ENCODE data around the gene OR9A2.

Gene OR9A2

DNA sequence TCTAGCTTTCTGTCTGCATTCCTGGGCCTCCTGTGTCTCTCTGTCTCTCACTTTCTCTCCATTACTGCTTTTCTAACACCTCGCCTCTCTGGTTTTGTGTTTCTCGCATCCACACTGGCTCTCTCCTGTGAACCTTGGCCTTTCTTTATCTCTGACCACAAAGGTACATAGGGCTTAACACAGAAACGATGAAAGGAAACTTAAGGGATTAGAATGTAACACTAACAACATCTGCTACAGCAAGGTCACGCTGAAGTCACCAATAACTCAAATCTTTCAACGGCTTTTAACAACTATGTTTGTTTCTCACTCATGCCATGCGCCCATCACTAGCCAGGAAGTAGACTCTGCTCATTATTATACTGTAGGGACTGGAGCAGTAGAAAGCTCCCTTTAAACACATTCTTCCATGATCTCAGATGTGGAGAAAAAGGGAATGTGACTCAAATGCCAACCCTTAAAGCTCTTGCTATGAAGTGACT lies 15.9 kb upstream of the OR9A2 start:
- H3K4me1 Mint-ChIP-seq = no peaks in the 10 kb centered on the region
- CTCF ChIA-PET = no interaction called here
- H3K27me3 Mint-ChIP-seq = peaks cover 9% of the 10 kb centered on the region

GRCh38 chr7:143042159-143042789 lies 15.3 kb upstream of the OR9A2 start:
- CTCF ChIA-PET = interaction anchor here (1.2 kb wide), 1 partner anchor 173 kb away, joined by 4 read pairs; no protein-coding TSS in a partner anchor
- no peaks in the 10 kb centered on the region for H3K9me3 Mint-ChIP-seq
- H3K27ac Mint-ChIP-seq = no peak overlapping the region
- peaks cover 8% of the 10 kb centered on the region for H3K27me3 Mint-ChIP-seq
- no peaks in the 10 kb centered on the region for H3K36me3 Mint-ChIP-seq
- H3K4me3 Mint-ChIP-seq = no peak overlapping the region
- no peak for DNase-seq
- no peaks in the 10 kb centered on the region for H3K4me1 Mint-ChIP-seq

More for the DNA sequence above, 15.9 kb upstream of the OR9A2 start:
- Mint-ChIP-seq H3K4me3 (no peak overlapping the region), H3K9me3 (no peaks in the 10 kb centered on the region), H3K27ac (no peak overlapping the region), H3K36me3 (no peaks in the 10 kb centered on the region)
- no peak for DNase-seq

DNA sequence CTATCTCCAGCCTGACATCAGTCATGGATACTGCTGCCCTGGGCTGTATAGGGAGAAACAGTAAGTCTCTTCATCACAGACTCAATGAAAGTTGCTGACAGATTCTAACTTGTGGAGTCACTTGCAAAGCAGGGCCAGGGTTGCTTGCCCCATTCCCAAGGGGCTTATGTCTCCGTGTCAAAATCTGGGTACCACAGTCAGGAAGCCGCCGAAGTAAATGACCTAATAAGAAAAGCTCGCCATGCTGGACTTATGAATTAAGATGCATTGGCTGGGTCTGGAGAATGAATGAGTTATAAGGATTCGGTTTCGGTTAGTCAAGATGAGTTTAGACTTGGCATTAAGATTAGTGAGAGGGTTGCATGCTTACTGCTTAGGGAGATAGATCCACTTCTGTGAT lies 14.4 kb upstream of the OR9A2 start:
- CTCF ChIA-PET = interaction anchor here (1.2 kb wide), 1 partner anchor 174 kb away, joined by 4 read pairs; no protein-coding TSS in a partner anchor
- Mint-ChIP-seq H3K9me3 (no peaks in the 10 kb centered on the region), H3K27ac (no peak overlapping the region), H3K36me3 (no peaks in the 10 kb centered on the region), H3K27me3 (peaks cover 8% of the 10 kb centered on the region), H3K4me1 (no peaks in the 10 kb centered on the region), H3K4me3 (no peak overlapping the region)
- DNase-seq = no peak

GRCh38 chr7:143040209-143040715 lies 13.3 kb upstream of the OR9A2 start:
- Mint-ChIP-seq H3K4me3 (no peak overlapping the region), H3K9me3 (no peaks in the 10 kb centered on the region), H3K27me3 (peaks cover 4% of the 10 kb centered on the region), H3K27ac (no peak overlapping the region), H3K4me1 (no peaks in the 10 kb centered on the region), H3K36me3 (no peaks in the 10 kb centered on the region)
- CTCF ChIA-PET = no interaction called here
- DNase-seq = no peak

DNA sequence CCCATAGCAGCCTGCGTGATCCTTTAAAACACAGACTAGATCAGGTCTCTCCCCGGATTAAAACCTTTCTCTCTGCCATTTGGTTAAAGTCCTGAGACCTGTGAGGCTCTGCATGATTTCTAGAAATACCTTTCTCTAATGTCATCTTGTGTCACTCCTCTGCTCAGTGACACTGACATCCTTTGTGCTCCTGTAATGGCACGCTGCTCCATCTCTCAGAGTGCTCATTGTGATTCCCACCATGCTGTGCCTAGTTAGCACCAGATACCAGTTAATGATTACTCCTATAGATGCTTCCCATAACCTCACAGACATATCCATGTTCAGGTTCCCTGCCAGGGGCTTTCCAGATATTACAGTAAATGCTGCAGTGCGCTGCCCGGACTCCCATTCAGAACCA lies 11.7 kb upstream of the OR9A2 start:
- Mint-ChIP-seq H3K36me3 (no peaks in the 10 kb centered on the region), H3K27me3 (peaks cover 7% of the 10 kb centered on the region), H3K4me1 (no peaks in the 10 kb centered on the region), H3K4me3 (no peak overlapping the region), H3K27ac (no peak overlapping the region), H3K9me3 (peaks cover 4% of the 10 kb centered on the region)
- DNase-seq = no peak
- CTCF ChIA-PET = no interaction called here

DNA sequence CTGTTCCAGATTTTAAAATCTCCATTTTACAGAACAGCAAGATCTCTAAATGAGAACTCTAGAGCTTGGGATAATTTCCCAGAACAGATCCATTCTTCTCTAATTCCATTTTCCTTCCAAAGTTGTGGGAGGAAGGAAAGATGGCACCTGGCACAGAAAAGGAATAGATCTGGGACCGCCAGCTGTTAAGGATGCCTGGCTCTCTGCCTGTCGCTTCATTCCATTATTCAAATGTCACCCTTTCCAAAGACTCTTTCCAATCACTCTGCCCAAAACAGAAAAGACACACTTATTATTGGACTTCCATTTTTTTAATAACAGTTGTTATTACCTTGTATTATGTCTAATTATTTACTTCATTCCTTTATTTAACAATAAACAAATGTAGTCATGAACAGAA lies 751 bp upstream of the OR9A2 start:
- Mint-ChIP-seq H3K4me1 (no peaks in the 10 kb centered on the region), H3K27ac (no peak overlapping the region), H3K4me3 (no peak overlapping the region), H3K9me3 (no peaks in the 10 kb centered on the region), H3K27me3 (peaks cover 26% of the 10 kb centered on the region), H3K36me3 (no peaks in the 10 kb centered on the region)
- CTCF ChIA-PET = no interaction called here
- DNase-seq = no peak

GRCh38 chr7:143025371-143025770 lies 1.6 kb downstream of the OR9A2 start:
- H3K4me3 Mint-ChIP-seq = no peak overlapping the region
- peaks cover 14% of the 10 kb centered on the region for H3K27me3 Mint-ChIP-seq
- CTCF ChIA-PET = no interaction called here
- H3K36me3 Mint-ChIP-seq = no peaks in the 10 kb centered on the region
- no peaks in the 10 kb centered on the region for H3K9me3 Mint-ChIP-seq
- H3K27ac Mint-ChIP-seq = no peak overlapping the region
- H3K4me1 Mint-ChIP-seq = no peaks in the 10 kb centered on the region
- DNase-seq = no peak

- Mint-ChIP-seq H3K27me3 (peaks cover 3% of the 10 kb centered on the region), H3K4me3 (no peak overlapping the region), H3K36me3 (no peaks in the 10 kb centered on the region), H3K9me3 (no peaks in the 10 kb centered on the region), H3K27ac (no peak overlapping the region), H3K4me1 (no peaks in the 10 kb centered on the region)
- CTCF ChIA-PET = interaction anchor here (1.2 kb wide), 2 partner anchors 15 to 17 kb away, joined by 3 read pairs; no protein-coding TSS in a partner anchor
- DNase-seq = no peak
Observed at GRCh38 chr7:143023047-143023446, 3.9 kb downstream of the OR9A2 start.

- Mint-ChIP-seq H3K36me3 (no peaks in the 10 kb centered on the region), H3K4me3 (no peak overlapping the region), H3K27me3 (peaks cover 21% of the 10 kb centered on the region), H3K9me3 (no peaks in the 10 kb centered on the region), H3K27ac (no peak overlapping the region), H3K4me1 (no peaks in the 10 kb centered on the region)
- no peak for DNase-seq
- CTCF ChIA-PET = interaction anchor here (1.2 to 1.8 kb wide), 4 partner anchors 9 to 197 kb away, joined by 4 to 9 read pairs (median 8); no protein-coding TSS in a partner anchor
Observed at GRCh38 chr7:143018931-143019330, 8.0 kb downstream of the OR9A2 start.

DNA sequence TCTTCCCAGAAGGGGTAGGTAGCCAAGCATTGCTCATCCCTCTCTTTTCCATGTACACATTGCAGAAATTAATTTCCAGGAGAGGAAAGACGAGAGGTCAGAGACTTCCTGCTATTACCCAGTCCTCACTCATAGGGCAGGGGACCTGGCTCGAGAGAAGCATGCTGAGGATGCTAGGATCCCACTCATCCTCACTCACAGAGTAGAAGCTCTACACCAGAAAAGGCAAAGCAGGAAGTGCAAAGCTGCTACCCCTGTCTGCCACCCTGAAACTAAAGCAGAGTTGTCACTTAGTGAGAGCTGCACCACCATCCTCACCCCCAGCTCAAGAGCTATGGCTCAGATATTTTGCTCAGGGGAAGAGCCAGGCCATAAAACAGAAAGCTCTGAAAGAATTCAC lies 9.9 kb downstream of the OR9A2 start:
- CTCF ChIA-PET = interaction anchor here (0.9 to 2.5 kb wide), 4 partner anchors 9 to 198 kb away, joined by 3 to 9 read pairs (median 6); no protein-coding TSS in a partner anchor

GRCh38 chr7:143015926-143016490 lies 10.9 kb downstream of the OR9A2 start:
- CTCF ChIA-PET = interaction anchor here (0.7 to 2.5 kb wide), 5 partner anchors 8 to 199 kb away, joined by 3 to 9 read pairs (median 4); no protein-coding TSS in a partner anchor
- H3K36me3 Mint-ChIP-seq = no peaks in the 10 kb centered on the region
- no peak for DNase-seq
- peaks cover 26% of the 10 kb centered on the region for H3K27me3 Mint-ChIP-seq
- no peaks in the 10 kb centered on the region for H3K4me1 Mint-ChIP-seq
- H3K27ac Mint-ChIP-seq = no peak overlapping the region
- no peaks in the 10 kb centered on the region for H3K9me3 Mint-ChIP-seq
- H3K4me3 Mint-ChIP-seq = no peak overlapping the region

More for the DNA sequence above, 9.9 kb downstream of the OR9A2 start:
- DNase-seq = no peak
- Mint-ChIP-seq H3K9me3 (no peaks in the 10 kb centered on the region), H3K4me1 (no peaks in the 10 kb centered on the region), H3K36me3 (no peaks in the 10 kb centered on the region), H3K4me3 (no peak overlapping the region), H3K27ac (no peak overlapping the region), H3K27me3 (peaks cover 26% of the 10 kb centered on the region)

- H3K4me3 Mint-ChIP-seq = no peak overlapping the region
- CTCF ChIA-PET = interaction anchor here (1.3 to 1.9 kb wide), 2 partner anchors 9 to 11 kb away, joined by 4 to 9 read pairs; no protein-coding TSS in a partner anchor
- DNase-seq = no peak
- H3K4me1 Mint-ChIP-seq = no peaks in the 10 kb centered on the region
- H3K36me3 Mint-ChIP-seq = no peaks in the 10 kb centered on the region
- peaks cover 26% of the 10 kb centered on the region for H3K27me3 Mint-ChIP-seq
- no peak overlapping the region for H3K27ac Mint-ChIP-seq
- H3K9me3 Mint-ChIP-seq = no peaks in the 10 kb centered on the region
Observed at GRCh38 chr7:143015084-143015483, 11.8 kb downstream of the OR9A2 start.

- no peaks in the 10 kb centered on the region for H3K4me1 Mint-ChIP-seq
- CTCF ChIA-PET = interaction anchor here (1.0 to 2.1 kb wide), 4 partner anchors 8 to 201 kb away, joined by 4 to 16 read pairs (median 5); no protein-coding TSS in a partner anchor
- no peaks in the 10 kb centered on the region for H3K36me3 Mint-ChIP-seq
- no peak overlapping the region for H3K4me3 Mint-ChIP-seq
- no peak for DNase-seq
- peaks cover 28% of the 10 kb centered on the region for H3K27me3 Mint-ChIP-seq
- no peaks in the 10 kb centered on the region for H3K9me3 Mint-ChIP-seq
- H3K27ac Mint-ChIP-seq = no peak overlapping the region
Observed at GRCh38 chr7:143013893-143014292, 13.0 kb downstream of the OR9A2 start.

- no peaks in the 10 kb centered on the region for H3K9me3 Mint-ChIP-seq
- H3K27ac Mint-ChIP-seq = no peak overlapping the region
- H3K4me1 Mint-ChIP-seq = no peaks in the 10 kb centered on the region
- CTCF ChIA-PET = interaction anchor here (1.3 to 2.1 kb wide), 3 partner anchors 9 to 201 kb away, joined by 4 to 16 read pairs (median 6); no protein-coding TSS in a partner anchor
- peaks cover 28% of the 10 kb centered on the region for H3K27me3 Mint-ChIP-seq
- no peak overlapping the region for H3K4me3 Mint-ChIP-seq
- no peak for DNase-seq
- no peaks in the 10 kb centered on the region for H3K36me3 Mint-ChIP-seq
Observed at GRCh38 chr7:143013473-143013872, 13.5 kb downstream of the OR9A2 start.

Data from activated naive CD4-positive, alpha-beta T cell treated with anti-CD3 and anti-CD28 coated beads, Interleukin-2, amount 10 ng/mL, durations not matched to agents 7 days and 5 days (primary cell).